GM19240 (cell line): ENCODE data around the gene DPP6.

Source experiments
- DNase-seq: peaks from one replicate; pipeline ENCODE4 v3.0.0; 2011; ENCODE audit warnings: low spot score; ENCODE audit not compliant: insufficient read length

The DPP6 gene

DNA sequence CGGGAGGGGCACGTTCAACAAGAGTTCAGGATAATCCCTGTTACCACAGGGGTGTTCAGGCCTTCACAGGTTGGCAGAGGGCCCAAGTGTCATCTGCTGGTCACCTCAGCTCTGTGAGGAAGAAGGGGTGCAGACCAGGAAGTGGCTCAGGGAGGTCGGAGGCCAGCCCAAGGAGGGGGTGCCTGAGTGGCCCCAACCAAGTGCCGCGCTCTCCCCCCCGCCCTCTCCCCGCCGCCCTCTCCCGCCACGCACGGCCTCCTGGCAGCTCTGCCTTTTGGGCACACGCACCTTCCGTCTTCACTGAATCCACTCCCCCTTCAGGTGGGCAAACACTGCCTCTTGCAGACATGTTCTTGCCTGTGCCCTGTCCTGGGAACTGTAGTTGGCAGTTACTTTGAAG, 705.6 kb downstream of the DPP6 start:
- no peak for DNase-seq

DNA sequence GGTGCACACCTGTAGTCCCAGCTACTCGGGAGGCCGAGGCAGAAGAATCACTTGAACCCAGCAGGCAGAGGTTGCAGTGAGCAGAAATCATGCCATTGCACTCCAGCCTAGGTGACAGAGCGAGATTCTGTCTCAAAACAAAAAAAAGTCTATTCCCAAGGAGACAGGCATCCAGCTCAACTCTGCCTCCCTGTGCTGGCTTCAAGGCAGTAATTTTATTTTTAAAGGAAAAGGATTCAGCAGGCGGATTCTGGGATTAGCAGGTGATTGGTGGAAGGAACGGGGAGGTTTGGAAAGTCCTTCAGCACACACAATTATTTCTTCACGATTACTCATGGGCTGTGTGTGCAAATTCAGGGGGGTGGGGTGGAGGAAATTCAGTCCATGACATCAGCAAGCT, 707.8 kb downstream of the DPP6 start:
- no peak for DNase-seq

DNA sequence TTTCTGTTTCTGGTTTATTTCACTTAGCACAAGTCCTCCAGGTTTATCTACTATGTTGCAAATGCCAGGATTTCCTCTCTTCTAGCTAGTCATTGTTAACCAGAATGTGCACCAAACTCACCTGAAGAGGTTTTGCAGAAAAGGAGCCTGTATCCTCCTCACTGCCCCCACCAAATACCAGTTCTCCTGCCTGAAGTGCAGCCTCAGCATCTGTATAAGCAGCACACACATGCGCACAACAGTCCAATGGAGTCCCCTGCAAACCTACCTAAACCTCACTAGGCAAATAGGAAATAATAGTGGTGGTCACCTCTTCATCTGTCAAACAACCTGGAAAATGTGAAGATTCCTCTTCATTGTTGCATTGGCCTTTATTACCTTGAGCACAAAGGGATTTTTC, 712.9 kb downstream of the DPP6 start:
- no peak for DNase-seq

DNA sequence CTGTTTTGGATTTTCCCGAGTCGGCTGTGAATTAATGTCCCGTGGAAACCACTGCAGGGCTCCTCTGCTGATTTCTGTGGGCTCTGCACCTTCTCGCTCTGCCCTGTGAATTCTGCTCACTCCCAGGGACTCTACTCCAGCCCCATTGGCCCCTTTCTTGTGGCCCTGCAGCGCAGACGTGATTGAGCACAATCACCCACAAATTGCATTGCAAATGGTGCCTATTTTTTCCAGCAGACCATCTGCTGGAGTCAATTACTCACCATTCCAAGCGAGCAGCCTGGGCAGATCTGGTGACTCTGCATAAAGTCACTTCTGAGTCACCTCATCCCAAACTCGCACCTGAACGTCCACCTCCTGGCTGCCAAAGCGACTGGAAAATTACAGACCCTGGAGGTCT, 714.9 kb downstream of the DPP6 start:
- DNase-seq: no peak

DNA sequence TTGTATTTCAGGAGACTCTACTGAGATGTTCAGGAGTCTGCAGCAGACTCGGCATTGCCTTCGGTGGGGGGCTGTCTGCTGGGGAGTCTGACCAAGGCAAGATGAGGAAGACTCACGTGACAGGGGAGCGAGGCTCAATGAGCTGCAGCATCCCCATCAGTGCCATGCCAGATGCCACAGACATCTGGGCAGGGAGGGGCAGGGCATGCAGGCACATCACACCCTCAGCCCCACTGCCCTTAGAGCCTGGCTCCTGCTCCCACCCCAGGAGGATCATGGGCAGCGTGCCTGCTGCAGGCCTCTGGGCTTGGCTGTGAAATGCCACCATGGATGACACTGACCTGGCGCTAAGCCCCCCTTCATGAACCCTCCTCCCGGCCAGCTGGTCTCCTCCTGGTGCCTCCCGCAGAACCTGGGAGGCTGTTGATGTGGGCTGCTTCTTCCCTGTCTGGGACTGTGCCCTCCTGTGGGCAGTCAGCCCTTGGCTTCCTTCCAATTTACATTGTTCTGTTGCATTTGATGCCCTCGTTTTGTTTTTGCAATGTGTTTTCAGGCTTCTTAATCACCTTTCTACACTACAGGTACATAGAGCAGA, 715.7 kb downstream of the DPP6 start:
- no peak for DNase-seq

DNA sequence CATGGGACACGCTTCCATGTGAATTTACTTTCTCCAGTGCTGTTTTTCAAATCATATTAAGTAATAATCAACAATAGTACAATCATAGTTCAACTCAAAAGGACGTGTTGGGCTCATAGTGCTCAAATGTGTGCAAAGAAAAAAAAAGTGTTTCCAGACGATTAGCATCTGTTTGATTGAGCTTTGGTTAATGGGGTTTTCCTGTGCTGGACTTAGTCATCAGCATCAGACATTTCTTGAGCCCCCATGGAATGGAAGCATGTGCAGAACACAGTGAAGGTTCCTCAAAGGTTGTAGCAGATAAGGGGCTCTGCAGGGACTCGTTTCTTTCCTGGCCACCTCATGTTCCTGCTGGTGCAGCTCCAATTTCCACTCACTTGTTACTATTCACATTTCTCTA, 716.8 kb downstream of the DPP6 start:
- no peak for DNase-seq

DNA sequence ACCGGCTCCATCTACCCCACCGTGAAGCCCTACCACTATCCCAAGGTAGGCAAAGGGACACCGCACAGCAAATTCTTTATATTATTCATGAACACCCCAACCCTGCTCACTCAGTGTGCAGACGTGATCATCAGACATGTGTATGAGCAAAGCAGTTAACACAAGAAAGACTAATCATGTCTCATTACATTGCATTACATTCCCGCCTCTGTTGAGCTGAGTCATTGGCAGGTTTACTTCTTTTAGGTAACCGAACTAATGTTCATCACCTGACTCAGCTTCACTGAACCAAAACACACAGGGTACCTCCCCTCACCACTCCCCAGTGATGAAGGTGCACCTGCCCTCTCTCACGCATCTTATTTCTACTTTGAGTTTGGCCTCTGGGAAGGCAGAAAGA, 717.3 kb downstream of the DPP6 start:
- DNase-seq: no peak

DNA sequence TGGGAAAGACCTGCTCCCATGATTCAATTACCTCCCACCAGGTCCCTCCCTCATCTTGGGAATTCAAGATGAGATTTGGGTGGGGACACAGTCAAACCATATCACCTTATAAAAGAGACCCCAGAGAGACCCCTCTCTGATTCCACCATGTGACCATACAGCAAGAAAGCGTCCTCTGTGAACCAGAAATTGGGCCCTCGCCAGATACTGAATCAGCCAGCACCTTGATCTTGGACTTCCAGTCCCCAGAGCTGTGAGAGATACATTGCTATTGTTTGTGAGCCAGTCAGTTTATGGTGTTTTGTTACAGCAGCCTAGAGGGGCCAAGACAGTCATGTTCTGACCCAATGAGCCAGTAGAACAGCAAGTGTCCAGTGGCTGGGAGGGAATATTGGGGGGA, 718.2 kb downstream of the DPP6 start:
- DNase-seq: no peak

DNA sequence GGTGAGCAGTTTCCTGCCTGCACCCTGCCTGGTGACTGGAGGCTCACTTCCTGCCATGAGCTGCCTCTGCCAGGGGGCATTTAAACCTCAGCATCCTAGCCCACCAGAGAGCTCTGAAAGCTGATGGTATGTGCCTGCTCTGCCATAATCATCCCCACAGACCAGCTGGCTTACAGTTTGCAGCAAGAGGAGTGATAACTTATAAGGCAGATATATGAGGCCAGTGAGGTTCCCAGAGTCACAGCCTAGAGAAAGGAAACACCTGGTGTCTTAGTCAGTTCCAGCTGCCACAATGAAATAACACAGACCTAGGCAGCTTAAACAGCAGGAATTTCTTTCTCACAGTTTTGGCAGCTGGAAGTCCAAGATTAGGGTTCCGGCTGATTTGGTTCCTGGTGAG, 718.8 kb downstream of the DPP6 start:
- DNase-seq: no peak

DNA sequence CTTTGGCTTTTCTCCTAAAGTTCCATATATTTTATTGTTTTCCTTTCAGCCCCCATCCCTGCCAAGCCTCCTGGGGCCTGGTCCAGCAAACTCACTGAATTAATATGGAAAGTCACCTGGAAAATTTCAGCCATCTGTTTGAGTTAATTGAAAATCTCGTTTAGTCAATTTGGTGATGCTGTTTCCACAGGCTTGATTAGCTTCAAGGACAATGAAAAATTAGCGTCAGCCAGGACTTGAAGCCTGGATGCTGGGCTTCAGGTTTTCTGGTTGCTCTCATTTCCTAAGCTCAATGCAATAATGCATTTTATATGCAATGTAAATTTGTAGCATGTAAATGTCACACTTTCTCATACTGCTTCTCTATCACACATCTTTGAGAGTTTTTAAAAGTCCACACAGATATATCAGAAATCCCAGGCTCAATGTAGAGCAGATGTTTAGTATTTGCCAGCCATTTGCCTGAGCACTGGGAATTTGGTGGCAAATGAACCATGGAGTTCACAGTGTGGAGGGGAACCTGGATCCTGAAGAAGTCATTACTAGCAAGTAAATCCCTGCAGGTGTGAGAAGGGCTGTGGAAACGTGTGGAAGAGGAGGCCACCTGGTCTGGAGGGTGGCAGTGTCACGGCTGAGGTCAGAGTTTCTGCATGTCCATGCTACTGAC, 722.2 kb downstream of the DPP6 start:
- DNase-seq: no peak

DNA sequence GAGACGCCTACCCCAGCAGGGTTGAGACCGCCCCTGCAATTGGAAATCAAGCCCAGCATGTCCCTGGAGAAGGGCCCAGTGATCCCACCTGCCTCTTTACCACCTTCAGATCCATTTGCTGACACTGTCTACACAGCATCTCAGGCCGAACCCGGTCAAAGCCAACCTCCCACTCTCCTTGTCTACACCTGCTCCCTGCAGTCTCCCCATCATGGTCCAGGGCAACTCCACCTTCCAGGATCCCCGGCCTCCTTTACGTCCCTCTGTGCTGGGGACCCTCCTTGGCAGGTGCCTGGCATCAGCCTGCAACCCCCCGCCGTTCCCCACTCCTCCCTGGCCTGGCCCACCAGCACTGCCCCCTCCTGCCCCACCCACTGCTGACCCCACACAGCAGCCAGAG, 723.5 kb downstream of the DPP6 start:
- DNase-seq: no peak

DNA sequence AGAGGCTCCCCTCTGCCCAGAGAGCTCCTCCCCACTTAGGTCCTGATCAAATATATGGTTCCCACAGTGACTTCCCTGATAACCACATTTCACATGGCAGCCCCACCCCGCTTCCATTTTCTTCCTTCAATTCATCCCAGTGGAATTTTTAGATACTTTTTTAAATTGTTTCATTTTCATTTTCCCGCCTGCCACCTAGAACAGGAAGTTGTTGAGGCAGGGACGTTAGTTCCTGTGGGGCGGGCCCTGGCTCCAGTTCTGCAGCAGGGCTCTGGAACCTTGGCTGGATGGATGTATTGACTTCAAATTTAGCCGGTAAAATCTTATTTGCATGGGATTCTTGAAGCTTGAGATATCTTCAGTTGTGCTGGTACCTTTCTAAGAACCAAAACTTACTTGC, 724.2 kb downstream of the DPP6 start:
- no peak for DNase-seq

DNA sequence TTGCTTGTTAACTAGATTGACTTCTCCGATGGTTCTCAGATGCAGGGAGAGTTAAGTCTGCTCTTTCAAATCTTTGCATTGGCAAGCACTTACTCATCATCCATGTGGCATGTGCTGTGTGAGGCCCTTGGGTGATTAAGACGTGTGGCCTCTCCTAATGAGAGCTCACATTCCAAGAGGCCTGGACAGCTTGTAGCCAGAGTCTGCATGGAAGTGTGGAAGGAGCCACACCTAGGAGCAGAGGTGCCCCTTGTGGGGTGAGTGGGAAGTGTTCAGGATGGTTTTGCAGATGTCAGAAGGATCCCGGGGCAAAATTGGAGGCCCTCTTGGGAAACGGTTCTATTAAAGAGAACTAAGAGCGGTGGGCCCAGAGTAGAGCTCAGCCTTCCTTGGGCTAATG, 724.8 kb downstream of the DPP6 start:
- no peak for DNase-seq

DNA sequence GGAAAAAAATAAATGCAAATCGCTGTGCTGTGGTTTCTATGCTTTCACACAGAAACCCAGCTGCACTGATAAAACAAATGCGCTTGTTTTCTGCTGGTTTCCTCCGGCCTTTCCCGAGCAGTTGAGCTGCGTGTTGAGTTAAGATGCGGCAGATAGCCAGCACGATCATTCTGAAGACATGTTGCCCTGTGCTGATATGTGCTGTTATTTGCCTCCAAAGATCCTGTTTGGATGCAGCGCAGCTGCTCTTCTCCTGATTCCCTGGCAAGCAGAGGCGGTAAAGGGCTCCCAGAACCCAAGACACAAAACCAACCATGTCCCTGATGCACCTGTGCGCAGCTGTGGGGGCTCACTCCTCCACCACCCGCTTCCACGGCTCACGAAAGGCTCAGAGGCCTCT, 725.3 kb downstream of the DPP6 start:
- DNase-seq: no peak

DNA sequence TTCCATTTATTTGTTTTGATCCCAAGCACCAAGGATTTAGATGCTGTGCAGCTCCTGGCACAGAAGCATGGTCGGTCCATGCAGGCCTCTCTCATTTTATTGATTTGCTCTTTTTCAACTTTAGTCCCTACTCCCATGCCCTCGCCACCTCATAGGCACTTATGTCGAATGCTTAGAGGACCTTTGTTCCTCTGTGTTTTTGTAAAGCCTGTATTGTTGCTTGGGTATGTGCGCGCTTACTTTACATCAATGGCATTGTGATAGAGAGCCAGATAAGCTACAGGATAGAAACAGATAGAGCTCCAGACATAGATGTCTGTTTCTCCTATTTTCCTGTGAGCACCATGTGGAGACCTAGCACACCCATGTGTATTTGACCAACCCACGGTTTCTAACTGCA, 725.7 kb downstream of the DPP6 start:
- DNase-seq: no peak

DNA sequence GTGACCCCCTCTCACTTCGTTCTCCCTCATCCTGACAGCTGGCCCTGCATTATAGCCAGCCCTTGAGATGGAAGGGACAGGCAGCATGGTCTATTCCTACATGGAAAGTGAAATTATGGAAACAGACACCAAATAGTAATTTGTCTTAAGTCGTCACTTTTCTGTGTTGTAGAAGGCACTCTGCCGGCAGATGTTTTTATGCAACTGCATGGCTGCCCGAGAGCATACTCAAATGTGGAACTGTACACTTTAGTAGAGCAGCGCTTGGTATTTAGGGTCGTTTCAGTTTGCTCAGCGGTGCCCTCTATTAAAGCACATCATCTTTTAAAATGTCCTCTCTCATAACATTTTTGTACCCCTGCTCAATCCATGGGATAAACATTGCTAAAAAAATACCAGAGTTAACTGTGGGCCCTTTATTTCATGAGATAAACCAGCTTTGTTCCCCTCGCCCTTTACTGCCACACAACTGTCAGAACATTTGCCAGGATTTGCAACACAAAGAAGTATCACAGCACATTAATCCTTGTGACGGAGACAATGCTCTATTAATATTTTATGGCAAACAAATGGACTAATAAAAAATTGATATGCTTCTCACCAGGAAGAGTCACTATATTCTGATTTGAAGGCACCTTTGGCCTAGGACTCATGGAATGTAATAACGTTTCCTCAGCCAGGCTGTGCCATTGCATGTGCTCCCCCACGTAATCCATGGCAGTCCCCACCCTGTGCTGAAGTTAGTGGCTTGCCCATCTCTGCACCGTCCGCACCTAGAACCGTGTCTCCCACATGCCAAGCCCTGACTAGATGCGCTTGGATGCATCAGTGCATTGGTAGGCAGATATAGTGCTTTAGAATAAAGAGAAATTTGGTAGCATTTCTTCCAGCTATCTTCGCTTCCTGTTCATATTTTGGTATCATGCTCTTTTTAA, 729.4 kb downstream of the DPP6 start:
- no peak for DNase-seq

DNA sequence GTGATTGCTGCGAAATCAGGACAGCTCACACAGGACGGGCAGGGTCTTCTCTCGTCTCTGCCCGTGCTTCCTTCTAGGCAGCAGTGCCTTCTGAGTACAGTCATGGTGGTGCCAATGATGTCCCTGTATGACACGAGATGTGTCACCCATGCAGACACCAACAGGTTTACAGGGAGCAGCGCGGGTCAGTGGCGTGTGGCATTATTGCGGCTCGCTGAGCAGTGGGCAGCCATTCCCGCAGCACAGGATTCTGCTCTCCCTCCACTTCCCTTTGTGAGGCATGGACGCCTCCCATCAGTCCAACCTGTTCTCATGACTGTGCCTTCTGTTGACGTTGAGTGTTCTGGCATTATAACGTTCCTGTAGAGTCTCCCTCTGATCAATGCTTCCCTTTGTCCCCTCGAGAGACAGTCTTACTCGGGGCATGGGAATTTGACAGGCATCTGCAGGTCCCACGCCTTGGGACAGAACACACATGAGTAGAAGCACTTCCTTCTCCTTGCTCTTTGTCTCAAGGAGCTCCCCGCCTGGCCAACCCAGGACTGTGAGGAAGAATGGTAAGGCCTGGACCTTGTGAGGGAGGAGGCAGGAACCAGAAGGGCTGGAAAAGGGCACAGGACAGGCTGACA, 731.2 kb downstream of the DPP6 start:
- DNase-seq: no peak

DNA sequence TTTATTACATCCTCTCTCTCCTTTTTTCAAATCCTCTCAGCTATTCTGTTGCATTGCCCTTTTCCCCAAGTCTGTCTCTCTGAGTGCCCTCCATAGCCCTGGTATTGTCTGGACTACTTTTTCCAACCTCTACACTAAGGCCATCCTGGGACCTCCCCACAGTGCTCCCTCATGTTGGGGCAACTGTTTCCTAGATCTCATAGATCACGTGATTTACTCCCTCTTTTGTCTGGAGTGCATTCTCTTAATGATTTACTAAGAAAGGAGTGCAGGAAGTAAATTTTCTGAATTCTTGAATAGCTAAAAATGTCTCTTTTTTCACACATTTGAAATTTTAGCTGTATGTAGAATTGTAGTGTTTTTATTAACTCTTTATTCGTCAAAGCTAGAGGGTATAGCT, 733.7 kb downstream of the DPP6 start:
- DNase-seq: no peak

DNA sequence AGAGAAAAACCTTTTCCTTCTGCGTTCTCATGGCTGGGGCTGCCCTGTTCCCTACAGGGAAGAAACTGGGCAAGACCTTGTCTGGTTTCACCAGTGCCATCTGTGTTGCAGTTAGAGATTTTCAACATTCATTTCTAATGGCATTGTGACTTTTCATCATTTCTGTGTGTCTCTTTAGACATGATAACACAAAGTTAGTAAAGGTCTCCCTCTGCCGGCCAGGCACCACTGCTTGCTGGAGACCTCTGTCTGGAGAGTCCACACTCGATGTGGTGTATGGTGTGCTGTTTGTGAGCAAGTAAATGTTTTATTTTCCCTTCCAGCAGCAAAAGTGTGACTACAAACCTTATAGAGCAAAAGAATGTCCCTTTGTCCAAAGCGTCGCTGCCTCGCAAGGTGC, 737.2 kb downstream of the DPP6 start:
- no peak for DNase-seq

DNA sequence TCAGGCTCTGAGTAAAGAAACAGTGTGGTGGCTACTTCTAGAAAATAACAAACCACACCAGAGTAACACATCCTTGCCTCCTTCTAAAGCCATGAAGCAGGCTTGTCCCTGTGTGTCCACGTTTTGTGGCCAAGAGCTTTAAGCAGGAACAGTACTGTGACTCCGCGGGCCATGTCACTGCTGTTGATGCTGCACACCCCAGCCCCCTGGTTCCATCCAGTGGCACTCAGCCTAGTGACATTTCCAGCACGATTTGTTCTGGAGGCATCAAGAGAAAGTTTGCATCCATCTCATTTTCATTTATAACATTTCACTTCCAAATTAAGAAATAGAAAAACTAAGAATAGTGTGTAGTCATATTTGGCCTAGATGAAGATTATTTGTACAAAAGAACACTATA, 739.4 kb downstream of the DPP6 start:
- DNase-seq: no peak

DNA sequence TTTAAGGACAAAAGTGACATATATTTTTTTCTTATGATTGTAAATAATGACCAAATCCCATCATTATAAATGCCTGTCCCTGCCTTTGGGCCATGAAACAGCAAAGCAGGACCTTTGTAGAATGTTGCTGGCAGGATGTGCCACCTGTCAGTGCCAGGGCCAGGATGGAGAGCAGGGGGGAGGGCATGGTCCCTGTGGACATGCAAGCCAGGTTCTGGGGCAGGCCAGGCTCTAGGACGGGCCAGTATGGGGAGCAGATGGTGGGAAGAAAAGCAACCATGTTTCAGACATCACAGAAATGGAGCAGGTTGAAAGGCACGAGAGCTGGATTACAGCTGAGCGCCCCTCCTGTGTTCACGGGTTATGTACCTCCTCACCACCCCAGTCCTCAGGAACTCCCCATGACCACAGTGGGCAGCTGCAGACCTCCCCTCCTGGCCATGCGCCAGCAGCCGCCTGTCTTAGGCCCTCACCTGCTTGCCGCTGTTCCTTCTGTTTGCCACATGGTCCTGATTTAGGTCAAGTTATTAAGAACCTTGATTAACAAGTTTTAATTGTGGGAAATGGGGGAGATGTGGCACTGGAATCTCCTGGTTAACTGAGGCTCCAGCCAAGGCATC, 740.3 kb downstream of the DPP6 start:
- DNase-seq: no peak
